Upper lobe of left lung (tissue), 6 donors: ENCODE results near the gene MTHFD1L. TPM values are rescaled to one million over a fixed set of nuclear protein-coding genes. Genes with fewer than 3 reads are reported as not detected.

Source experiments
- ATAC-seq, 2 donors: fragments of 200-7000 bp; cut with Tn5 transposase; one replicate each; pipeline ENCODE4 v1.9.1; 2022; ENCODE audit warnings: mild to moderate bottlenecking in 2 of 2, moderate library complexity in 2 of 2; ENCODE audit not compliant: low FRiP score in 2 of 2
- DNase-seq, 2 donors: peaks; one replicate each; pipeline ENCODE4 v3.0.0-alpha.2; 2019 to 2020
- H3K27ac ChIP-seq, 4 donors: fragments of 200-600 bp; sonication (generic); one replicate each; pipeline ENCODE4 v1.5.1; 2016 to 2019
- H3K27me3 ChIP-seq, 4 donors: fragments of 200-600 bp; sonication (generic); one replicate each; pipeline ENCODE4 v1.5.1; 2017 to 2019
- H3K36me3 ChIP-seq, 4 donors: fragments of 200-600 bp; sonication (generic); one replicate each; pipeline ENCODE4 v1.5.1; 2016 to 2019
- H3K4me1 ChIP-seq, 4 donors: fragments of 200-600 bp; sonication (generic); one replicate each; pipeline ENCODE4 v1.5.1; 2018 to 2019
- H3K4me3 ChIP-seq, 4 donors: fragments of 200-600 bp; sonication (generic); one replicate each; pipeline ENCODE4 v1.5.1; 2017 to 2019; ENCODE audit warnings: mild to moderate bottlenecking in 2 of 4, moderate library complexity in 1 of 4
- H3K9me3 ChIP-seq, 4 donors: fragments of 200-600 bp; sonication (generic); one replicate each; pipeline ENCODE4 v1.5.1; 2018 to 2019
- CTCF ChIP-seq, 6 experiments: fragments of 450-650 bp in 4 of 6; fragments of 200-600 bp in 2 of 6; sonication (generic) in 2 of 6; IDR thresholded peaks; one replicate each; pipeline ENCODE4 v1.5.1; 2016 to 2019; ENCODE audit warnings: antibody characterized with exemption in 6 of 6
- EP300 ChIP-seq, 4 donors: sonication (generic); formaldehyde crosslinking; IDR thresholded peaks; one replicate each; pipeline ENCODE4 v1.5.1; 2017; ENCODE audit warnings: antibody characterized with exemption in 4 of 4, control low read depth in 2 of 4
- POLR2A ChIP-seq, 4 donors: fragments of 450-650 bp; IDR thresholded peaks; one replicate each; pipeline ENCODE4 v1.5.1; 2016 to 2017; ENCODE audit warnings: antibody characterized with exemption in 4 of 4, mild to moderate bottlenecking in 2 of 4
- POLR2AphosphoS5 ChIP-seq, 2 donors: sonication (generic); formaldehyde crosslinking; IDR thresholded peaks; one replicate each; pipeline ENCODE4 v1.5.1; 2017; ENCODE audit warnings: antibody characterized with exemption in 2 of 2
- WGBS, 2 donors: methylation state at CpG; one replicate each; pipeline ENCODE4 v1.1.5; 2017 to 2018; 5-methylcytosine and 5-hydroxymethylcytosine counted together
- total RNA-seq, 6 donors: library from RNA; depleted of rRNA in 4 of 6; stranded (reverse); fragments of >200 nt in 4 of 6; gene quantifications; one replicate each; pipeline versions ENCODE4 v1.1.0 to v1.2.1, GENCODE V29; 2016 to 2021
- donor health status: DM: no; HTN: no; CAD: no; lungs with moderate emphysema.
- donor health status: DM: no; HTN: yes; CAD: no; lungs with severe emphysema.

The MTHFD1L gene
- total RNA-seq, 6 donors from 2014 or later = 11.8 to 32.3 (median 19.4) TPM

- no peaks in the 10 kb centered on the region for H3K36me3 ChIP-seq
Observed at GRCh38 chr6:151100326-151100725, 234.8 kb downstream of the MTHFD1L start.

GRCh38 chr6:151101161-151101815, 235.8 kb downstream of the MTHFD1L start:
- H3K36me3 ChIP-seq = no peaks in the 10 kb centered on the region
- no peak overlapping the region for H3K4me3 ChIP-seq
- ATAC-seq (no peak), DNase-seq (no peak)
- no peaks in the 10 kb centered on the region for H3K4me1 ChIP-seq
- no peaks in the 10 kb centered on the region for H3K27me3 ChIP-seq
- H3K9me3 ChIP-seq = no peaks in the 10 kb centered on the region
- no peak for TF ChIP-seq CTCF (IDR thresholded peaks at IDR 0.05)
- TF ChIP-seq POLR2A (IDR thresholded peaks at IDR 0.05) = no peak
- no peak for TF ChIP-seq POLR2AphosphoS5 (IDR thresholded peaks at IDR 0.05)
- no peak for TF ChIP-seq EP300 (IDR thresholded peaks at IDR 0.05)
- WGBS, 2 donors = 64 to 78% methylated on average over 6 of the region's 6 CpGs
- no peak overlapping the region for H3K27ac ChIP-seq

More at GRCh38 chr6:151100326-151100725, 234.8 kb downstream of the MTHFD1L start:
- H3K27me3 ChIP-seq = no peaks in the 10 kb centered on the region
- ATAC-seq = no peak
- TF ChIP-seq EP300 (IDR thresholded peaks at IDR 0.05) (no peak), CTCF (IDR thresholded peaks at IDR 0.05) (no peak), POLR2AphosphoS5 (IDR thresholded peaks at IDR 0.05) (no peak), POLR2A (IDR thresholded peaks at IDR 0.05) (no peak)
- DNase-seq = no peak
- no peak overlapping the region for H3K4me3 ChIP-seq
- no peak overlapping the region for H3K27ac ChIP-seq
- WGBS, 2 donors = 90 to 93% methylated on average over 2 of the region's 2 CpGs
- H3K4me1 ChIP-seq = no peaks in the 10 kb centered on the region
- no peaks in the 10 kb centered on the region for H3K9me3 ChIP-seq

GRCh38 chr6:151101816-151102694, 236.6 kb downstream of the MTHFD1L start:
- Histone ChIP-seq H3K9me3 (no peaks in the 10 kb centered on the region), H3K36me3 (no peaks in the 10 kb centered on the region), H3K4me3 (no peak overlapping the region), H3K4me1 (no peaks in the 10 kb centered on the region), H3K27me3 (no peaks in the 10 kb centered on the region), H3K27ac (no peak overlapping the region)
- ATAC-seq (no peak), DNase-seq (no peak)
- TF ChIP-seq CTCF (IDR thresholded peaks at IDR 0.05) (no peak), POLR2A (IDR thresholded peaks at IDR 0.05) (no peak), EP300 (IDR thresholded peaks at IDR 0.05) (no peak), POLR2AphosphoS5 (IDR thresholded peaks at IDR 0.05) (no peak)
- 81 to 86% methylated on average over 10 of the region's 10 CpGs for WGBS, 2 donors

GRCh38 chr6:151103266-151103665, 237.8 kb downstream of the MTHFD1L start:
- 91 to 94% methylated on average over 4 of the region's 4 CpGs for WGBS, 2 donors
- no peak for ATAC-seq

More at GRCh38 chr6:151103266-151103665, 237.8 kb downstream of the MTHFD1L start:
- no peak overlapping the region for H3K27ac ChIP-seq
- H3K27me3 ChIP-seq = no peaks in the 10 kb centered on the region
- no peak overlapping the region for H3K4me3 ChIP-seq
- DNase-seq = no peak
- no peaks in the 10 kb centered on the region for H3K4me1 ChIP-seq
- no peaks in the 10 kb centered on the region for H3K9me3 ChIP-seq
- TF ChIP-seq EP300 (IDR thresholded peaks at IDR 0.05) = no peak
- TF ChIP-seq POLR2A (IDR thresholded peaks at IDR 0.05) = no peak
- TF ChIP-seq CTCF (IDR thresholded peaks at IDR 0.05) = no peak
- TF ChIP-seq POLR2AphosphoS5 (IDR thresholded peaks at IDR 0.05) = no peak
- H3K36me3 ChIP-seq = no peaks in the 10 kb centered on the region
